ENCODE data around the gene NADSYN1. TPM values are rescaled to one million over a fixed set of nuclear protein-coding genes. Genes with fewer than 3 reads are reported as not detected.

Gene NADSYN1
- total RNA-seq, 3 donors from 2014 or later (not counting 1 experiment from before 2014, with no cell fraction given): 134 to 156 (median 150) TPM

- H3K4me1 ChIP-seq (ENCODE audit: control insufficient read depth, insufficient read depth, low read length): no peaks in the 10 kb centered on the region
- no peaks in the 10 kb centered on the region for H3K9me3 ChIP-seq (ENCODE audit: control insufficient read depth, insufficient read depth, low read length)
- intact Hi-C loops (cut with micrococcal nuclease): no loop called here
- TF ChIP-seq CTCF (IDR thresholded peaks at IDR 0.05): no peak
- no peak for DNase-seq
- WGBS (ENCODE audit: insufficient coverage): 98% methylated on average over 33 of the region's 33 CpGs
- H3K4me3 ChIP-seq (ENCODE audit: low read length): no peak overlapping the region
- H3K27ac ChIP-seq (ENCODE audit: low read length): no peak overlapping the region
- Mint-ChIP-seq H3K4me1 (peaks cover 0 to 6% of the 10 kb centered on the region in 2 donors), H3K36me3 (no peaks in the 10 kb centered on the region), H3K27ac (no peak overlapping the region), H3K4me3 (no peak overlapping the region), H3K27me3 (ENCODE audit: low read depth in 2 of 2) (no peaks in the 10 kb centered on the region), H3K9me3 (no peaks in the 10 kb centered on the region)
- ATAC-seq: no peak
- H3K27me3 ChIP-seq (ENCODE audit: control insufficient read depth, insufficient read depth, low read length): no peaks in the 10 kb centered on the region
- H3K36me3 ChIP-seq (ENCODE audit: control insufficient read depth, insufficient read depth, low read length): peaks cover 60% of the 10 kb centered on the region
Observed at GRCh38 chr11:71472941-71473792, 20.2 kb downstream of the NADSYN1 start.

- Mint-ChIP-seq H3K27ac (no peak overlapping the region), H3K27me3 (ENCODE audit: low read depth in 2 of 2) (no peaks in the 10 kb centered on the region), H3K4me3 (no peak overlapping the region), H3K4me1 (peaks cover 0 to 6% of the 10 kb centered on the region in 2 donors), H3K9me3 (no peaks in the 10 kb centered on the region), H3K36me3 (no peaks in the 10 kb centered on the region)
- peaks cover 63% of the 10 kb centered on the region for H3K36me3 ChIP-seq (ENCODE audit: control insufficient read depth, insufficient read depth, low read length)
- no peak for TF ChIP-seq CTCF (IDR thresholded peaks at IDR 0.05)
- H3K27ac ChIP-seq (ENCODE audit: low read length): no peak overlapping the region
- WGBS (ENCODE audit: insufficient coverage): 98% methylated on average over 14 of the region's 14 CpGs
- intact Hi-C loops (cut with micrococcal nuclease): no loop called here
- H3K4me1 ChIP-seq (ENCODE audit: control insufficient read depth, insufficient read depth, low read length): no peaks in the 10 kb centered on the region
- ATAC-seq: no peak
- no peak overlapping the region for H3K4me3 ChIP-seq (ENCODE audit: low read length)
- no peaks in the 10 kb centered on the region for H3K27me3 ChIP-seq (ENCODE audit: control insufficient read depth, insufficient read depth, low read length)
- no peak for DNase-seq
- no peaks in the 10 kb centered on the region for H3K9me3 ChIP-seq (ENCODE audit: control insufficient read depth, insufficient read depth, low read length)
Observed at GRCh38 chr11:71473793-71474080, 20.7 kb downstream of the NADSYN1 start.

- WGBS (ENCODE audit: insufficient coverage): 98% methylated on average over 25 of the region's 27 CpGs
- intact Hi-C loops (cut with micrococcal nuclease): no loop called here
- no peaks in the 10 kb centered on the region for H3K27me3 ChIP-seq (ENCODE audit: control insufficient read depth, insufficient read depth, low read length)
- DNase-seq (no peak), ATAC-seq (no peak)
- no peak overlapping the region for H3K4me3 ChIP-seq (ENCODE audit: low read length)
- Mint-ChIP-seq H3K4me1 (peaks cover 0 to 6% of the 10 kb centered on the region in 2 donors), H3K27me3 (ENCODE audit: low read depth in 2 of 2) (no peaks in the 10 kb centered on the region), H3K9me3 (no peaks in the 10 kb centered on the region), H3K27ac (no peak overlapping the region), H3K4me3 (no peak overlapping the region), H3K36me3 (no peaks in the 10 kb centered on the region)
- H3K27ac ChIP-seq (ENCODE audit: low read length): no peak overlapping the region
- TF ChIP-seq CTCF (IDR thresholded peaks at IDR 0.05): no peak
- H3K9me3 ChIP-seq (ENCODE audit: control insufficient read depth, insufficient read depth, low read length): no peaks in the 10 kb centered on the region
- H3K36me3 ChIP-seq (ENCODE audit: control insufficient read depth, insufficient read depth, low read length): peaks cover 68% of the 10 kb centered on the region
- no peaks in the 10 kb centered on the region for H3K4me1 ChIP-seq (ENCODE audit: control insufficient read depth, insufficient read depth, low read length)
Observed at GRCh38 chr11:71474141-71474770, 21.3 kb downstream of the NADSYN1 start.

Data from natural killer cell (primary cell).